CD4-positive, alpha-beta T cell treated with Interleukin-6 for 4 hours (primary cell): ENCODE data around the gene SH3PXD2A.

Experiments used
- DNase-seq: peaks from one replicate; pipeline ENCODE4 v3.0.0-alpha.2; 2020; ENCODE audit warnings: mixed read lengths

Gene SH3PXD2A

DNA sequence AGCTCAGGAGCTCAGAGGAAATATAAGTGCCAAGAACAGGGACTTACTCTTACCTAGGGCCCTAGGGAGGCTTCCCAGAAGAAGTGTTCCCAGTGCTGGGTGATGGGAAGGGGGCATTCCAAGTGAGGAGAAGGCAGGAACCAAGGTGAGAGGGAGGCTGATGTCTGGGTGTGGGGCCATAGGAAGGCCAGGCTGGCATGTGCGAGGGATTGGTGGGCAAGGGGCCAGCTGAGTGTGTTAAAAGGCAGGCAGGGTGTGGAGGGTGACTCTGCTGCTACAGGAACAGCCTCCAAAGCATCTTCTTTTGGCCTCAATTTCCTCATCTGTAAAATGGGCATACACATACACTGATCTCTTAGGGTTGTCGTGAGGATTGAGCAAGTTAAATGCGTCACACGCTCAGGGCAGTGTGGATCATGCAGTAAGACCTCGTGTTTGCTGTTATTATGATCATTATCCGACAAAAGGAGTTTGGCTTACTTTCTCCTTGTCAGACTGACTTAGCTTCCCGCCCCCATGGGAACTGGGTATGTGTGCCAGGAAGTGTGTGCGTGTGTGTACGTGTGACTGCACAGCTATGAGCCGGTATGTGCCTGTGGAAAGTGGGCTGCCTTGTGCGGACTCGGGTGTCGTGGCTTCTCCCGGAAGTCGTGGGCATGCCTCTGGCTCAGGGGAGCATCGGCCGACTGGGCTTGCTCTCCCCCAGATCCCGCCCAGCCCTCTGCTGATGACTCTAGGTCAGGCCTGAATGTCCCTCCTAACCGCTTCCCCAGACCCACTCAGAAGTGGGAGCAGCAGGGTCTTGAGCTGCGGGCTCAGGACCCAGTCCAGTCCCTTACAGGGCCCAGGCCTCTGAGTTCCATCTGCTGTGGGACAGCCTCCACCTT, 302.3 kb downstream of the SH3PXD2A start:
- DNase-seq, result no peak

DNA sequence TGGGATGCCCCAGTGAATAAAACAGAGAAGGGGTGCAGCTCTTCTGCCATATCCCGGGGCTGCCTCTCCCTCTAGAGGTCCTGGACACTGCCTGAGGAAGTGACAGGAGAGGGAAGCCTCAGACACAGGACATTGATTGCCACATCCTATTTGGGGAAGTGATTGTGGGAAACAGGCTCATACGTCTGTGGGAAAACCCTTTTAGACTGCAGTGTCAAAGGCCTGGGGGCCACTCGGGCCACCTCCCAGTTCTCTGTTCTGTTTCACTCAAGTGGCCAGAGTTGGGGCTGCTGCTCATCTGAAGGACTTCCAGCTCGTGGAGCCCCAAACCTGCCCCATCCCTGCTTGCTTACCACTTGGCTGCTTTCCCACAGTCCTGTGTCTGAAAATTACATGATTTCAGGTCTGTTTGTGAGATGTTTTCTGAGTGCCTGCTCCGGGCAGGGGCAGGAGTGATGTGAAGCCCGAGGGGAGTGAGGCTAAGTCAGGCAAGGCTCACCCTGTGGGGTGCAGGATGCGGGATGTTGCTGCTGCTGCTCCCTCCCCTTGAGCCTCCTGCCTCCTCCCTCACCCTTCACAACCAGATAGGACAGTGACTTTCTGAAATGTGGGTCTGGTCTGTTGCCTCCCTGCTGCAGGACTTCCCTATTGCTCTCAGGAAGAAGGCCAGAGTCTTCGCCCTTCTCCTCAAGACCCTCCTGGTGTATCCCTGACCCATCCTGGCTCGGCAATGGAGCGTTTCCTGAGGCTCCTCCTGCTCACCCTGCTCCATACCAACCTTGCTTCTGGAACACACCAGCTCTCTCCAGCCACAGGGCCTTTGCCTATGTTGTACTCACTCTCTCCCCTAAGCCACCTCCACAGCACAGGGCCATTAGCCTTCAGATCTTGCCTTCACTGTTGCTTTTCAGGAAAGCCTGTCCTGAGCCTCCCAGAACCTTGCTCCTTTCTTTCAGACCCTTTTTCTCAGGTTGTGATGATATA, 303.5 kb downstream of the SH3PXD2A start:
- no peak for DNase-seq

DNA sequence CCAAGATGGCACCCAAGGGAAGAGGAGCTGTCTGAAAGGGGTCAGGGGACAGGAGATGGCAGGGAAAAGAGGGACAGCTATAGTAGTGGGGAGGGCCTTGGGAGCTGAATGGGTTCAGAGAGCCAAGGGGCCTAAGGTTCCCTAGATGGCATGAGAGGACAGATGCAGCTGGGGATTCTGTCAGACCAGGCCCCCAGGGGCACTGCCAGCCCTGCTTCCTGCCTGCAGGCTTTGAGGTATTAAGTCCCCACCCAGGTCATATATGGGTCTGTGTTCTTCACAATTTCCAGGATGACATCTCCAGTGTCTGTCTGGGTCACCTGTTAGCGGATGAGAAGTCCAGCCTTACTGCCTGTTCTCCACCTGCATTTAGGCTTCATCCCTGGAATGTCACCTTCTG, 305.1 kb downstream of the SH3PXD2A start:
- DNase-seq, result no peak

DNA sequence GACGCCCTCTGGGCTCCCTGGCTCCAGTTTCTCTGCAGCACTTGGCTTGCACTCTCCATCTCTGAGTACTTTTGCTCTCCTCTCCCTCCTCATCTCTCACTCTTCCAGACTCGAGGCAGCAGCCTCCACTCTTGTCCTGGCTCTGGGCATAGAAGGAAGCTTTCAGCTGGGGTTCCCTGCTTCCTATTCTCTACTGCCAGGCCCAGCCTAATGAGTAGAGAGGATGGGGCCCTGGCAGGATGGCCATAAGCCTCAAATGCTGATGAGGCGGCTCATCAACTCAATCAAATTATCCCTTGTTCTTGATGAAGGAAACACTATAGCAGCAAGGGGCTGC, 306.1 kb downstream of the SH3PXD2A start:
- DNase-seq, result no peak

DNA sequence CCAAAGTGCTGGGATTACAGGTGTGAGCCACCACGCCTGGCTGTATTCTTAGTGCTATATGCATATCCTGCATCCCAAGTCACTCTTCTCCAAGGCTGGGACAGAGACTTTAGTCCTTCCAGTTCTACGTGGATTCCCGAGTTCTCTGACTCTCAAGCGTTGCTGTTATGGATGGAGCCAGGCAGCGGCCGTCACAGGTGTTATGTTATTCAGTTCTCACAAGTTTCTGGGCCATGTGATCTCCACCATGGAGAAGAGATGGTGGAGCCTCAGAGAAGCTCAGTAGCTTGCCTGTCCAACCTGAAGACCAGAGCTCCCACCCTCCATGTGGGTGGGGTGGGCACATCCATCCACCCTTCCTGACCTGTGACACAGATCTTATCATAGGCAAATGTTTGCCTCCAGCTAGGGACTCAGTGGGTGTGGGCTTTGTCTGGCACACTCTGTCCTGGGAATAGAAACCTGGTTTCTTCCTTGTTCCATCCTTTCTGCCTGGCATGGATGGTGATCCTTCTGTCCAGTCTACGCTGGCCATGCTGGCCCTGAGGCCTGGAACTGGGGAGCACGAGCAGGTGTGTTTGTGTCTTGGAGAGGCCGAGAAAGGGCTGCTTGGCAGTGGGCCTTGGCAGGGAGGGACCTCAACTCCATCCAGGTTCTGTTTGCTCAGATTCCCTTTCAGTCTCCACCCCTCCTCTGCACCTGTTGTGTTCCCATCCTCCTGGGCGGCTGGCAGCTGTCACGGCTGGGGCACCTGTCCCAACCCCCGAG, 306.6 kb downstream of the SH3PXD2A start:
- no peak for DNase-seq

DNA sequence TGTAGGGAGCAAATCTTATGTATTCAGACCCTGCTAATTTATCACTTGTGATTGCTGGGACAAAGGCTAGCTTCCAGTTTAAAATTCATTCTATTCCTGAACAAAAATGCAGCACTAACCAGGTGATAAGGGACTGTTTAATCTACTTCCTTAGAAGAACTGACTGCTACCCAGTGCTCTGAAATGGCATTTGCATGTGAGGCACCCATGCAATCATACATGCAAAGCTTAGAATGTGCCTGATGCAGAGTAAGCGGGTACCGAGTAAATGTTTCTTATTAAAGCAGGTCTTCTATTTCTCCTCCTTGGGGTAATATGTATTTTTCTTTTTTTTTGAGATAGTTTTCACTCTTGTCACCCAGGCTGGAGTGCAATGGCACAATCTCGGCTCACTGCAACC, 307.4 kb downstream of the SH3PXD2A start:
- DNase-seq, result no peak

DNA sequence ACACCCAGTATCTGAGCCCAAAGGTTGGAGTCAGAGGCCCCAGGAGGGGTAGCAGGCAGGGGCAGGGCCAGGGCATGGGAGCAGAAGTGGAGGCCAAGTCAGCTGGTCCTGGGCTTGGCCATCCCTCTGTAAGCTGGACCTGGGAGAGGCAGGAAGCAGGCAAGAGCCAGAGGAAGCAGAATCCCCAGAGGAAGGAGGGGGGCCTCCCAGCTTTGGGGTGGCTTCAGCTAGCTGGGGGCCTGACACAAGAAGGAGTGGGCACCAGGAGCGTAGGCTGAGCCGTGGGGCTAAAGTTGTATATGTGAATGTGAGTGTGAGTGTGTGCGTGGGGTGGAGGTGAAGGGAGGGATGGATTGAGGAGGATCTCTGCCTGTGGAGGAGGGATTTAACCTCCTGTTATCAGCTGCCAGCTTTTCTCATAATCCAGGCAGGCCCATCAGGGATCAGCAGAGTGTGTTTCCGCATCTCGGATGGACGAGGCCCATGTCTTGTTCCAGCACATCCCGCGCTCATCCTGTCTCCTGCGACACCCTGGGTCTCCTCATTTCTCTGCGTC, 307.9 kb downstream of the SH3PXD2A start:
- no peak for DNase-seq

DNA sequence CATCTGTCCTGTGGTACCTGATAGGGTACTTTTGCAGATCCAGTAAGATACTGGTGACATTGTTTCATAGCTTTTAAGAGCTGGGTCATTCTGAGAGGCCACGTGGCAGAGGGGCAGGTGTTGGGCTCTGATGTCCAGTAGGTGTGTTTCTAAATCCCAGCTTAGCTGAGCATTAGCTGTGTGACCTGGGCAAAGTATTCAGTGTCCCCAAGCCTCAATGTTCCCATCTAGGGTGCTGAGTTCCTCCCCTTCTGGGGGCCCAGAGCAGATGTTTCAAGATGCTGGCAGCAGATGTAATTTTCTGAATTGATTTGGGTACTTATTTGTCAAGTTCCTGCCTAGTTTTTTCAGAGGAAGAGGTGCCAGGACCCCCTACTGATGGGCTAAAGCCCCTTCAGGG, 309.0 kb downstream of the SH3PXD2A start:
- DNase-seq, result no peak

DNA sequence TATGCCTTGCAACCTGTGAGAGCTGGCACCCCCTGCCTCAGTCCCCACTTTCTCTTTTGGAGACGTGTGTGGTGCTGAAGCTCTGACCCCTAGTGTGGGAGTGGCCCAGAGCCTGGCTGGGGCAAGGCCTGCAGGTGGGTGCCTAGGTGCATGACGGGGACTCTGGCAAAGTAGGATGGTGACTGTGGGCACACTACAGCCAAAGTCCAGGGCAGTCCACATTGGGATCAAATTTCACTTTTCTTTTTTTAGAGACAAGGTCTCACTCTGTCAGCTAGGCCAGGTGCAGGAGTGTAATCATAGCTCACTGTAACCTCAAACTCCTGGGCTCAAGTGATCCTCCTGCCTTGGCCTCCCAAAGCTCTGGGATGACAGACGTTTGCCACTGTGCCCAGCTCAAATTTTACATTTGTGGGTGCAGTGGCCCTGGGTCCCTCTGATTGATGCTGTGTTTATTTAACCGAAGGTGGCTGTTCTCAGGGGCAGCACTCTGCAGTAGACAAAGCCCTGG, 309.6 kb downstream of the SH3PXD2A start:
- DNase-seq, result no peak

DNA sequence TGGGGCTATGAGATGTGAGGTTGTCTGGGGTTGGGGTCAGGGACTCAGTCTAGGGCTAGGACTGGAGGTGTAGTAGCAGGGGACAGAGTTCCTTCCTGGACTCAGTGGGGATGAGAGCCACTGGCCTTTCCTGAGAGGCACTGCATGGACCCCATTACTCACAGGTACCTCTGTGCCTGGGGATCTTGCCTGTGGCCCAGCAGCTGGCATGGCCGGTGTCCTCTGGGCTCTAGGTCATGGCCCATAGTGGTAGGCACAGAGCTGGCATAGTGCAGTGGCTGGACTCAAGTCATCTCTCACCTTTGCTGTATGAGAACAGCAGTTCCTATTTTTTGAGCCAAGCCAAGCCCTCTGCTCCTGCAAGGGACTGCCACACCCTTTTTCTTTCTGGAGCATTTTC, 310.0 kb downstream of the SH3PXD2A start:
- DNase-seq, result no peak

DNA sequence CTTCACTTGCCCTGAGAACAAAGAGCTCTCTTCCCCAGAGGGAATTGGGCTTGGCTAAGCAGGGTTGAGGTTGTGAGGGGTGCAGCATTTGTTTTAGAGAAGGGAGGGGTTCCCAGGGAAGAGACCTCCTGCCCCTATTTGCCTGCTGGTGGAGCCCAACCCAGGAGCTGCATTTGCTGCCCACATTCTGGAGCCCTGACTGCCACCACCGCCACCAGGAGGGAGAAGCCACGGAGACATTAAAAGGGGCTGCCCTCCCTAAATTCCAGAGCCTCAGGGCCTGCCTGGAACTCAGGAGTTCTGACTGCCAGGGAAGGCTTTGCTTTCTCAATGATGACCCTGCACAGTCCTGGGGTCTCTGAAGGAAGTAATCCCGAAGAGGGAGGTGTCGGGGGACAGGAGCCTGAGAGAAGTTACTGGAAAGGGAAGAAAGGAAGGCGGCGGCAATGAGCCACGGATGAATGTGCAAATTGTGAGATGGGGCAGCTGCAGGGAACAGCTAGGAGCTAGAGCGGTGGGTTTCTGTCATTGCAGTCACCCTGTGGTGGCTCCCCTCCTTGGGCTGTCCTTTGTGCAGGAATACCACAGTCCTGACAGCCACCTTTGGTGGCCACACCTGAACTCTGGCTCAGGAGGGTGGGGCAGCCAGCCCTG, 310.6 kb downstream of the SH3PXD2A start:
- no peak for DNase-seq
